SU-DHL-6 (cell line): Measurements from ENCODE around the gene FHOD1.

Experiments
- EZH2phosphoT487 ChIP-seq: fragments of 200-600 bp; sonication (generic), shearing (Covaris generic); conservative IDR thresholded peaks from 2 replicates; pipeline ENCODE4 v1.6.1; 2018; ENCODE audit warnings: mild to moderate bottlenecking, antibody characterized with exemption, low read length, moderate library complexity, mixed read lengths
- TF ChIP-seq, protein P1 (sequence below): fragments of 200-600 bp; sonication (generic); IDR thresholded peaks from one replicate; pipeline ENCODE4 v1.5.1; 2017; ENCODE audit warnings: antibody characterized with exemption, mild to moderate bottlenecking, low read length, moderate library complexity; ENCODE audit not compliant: insufficient read depth, poor library complexity, severe bottlenecking

DNA sequence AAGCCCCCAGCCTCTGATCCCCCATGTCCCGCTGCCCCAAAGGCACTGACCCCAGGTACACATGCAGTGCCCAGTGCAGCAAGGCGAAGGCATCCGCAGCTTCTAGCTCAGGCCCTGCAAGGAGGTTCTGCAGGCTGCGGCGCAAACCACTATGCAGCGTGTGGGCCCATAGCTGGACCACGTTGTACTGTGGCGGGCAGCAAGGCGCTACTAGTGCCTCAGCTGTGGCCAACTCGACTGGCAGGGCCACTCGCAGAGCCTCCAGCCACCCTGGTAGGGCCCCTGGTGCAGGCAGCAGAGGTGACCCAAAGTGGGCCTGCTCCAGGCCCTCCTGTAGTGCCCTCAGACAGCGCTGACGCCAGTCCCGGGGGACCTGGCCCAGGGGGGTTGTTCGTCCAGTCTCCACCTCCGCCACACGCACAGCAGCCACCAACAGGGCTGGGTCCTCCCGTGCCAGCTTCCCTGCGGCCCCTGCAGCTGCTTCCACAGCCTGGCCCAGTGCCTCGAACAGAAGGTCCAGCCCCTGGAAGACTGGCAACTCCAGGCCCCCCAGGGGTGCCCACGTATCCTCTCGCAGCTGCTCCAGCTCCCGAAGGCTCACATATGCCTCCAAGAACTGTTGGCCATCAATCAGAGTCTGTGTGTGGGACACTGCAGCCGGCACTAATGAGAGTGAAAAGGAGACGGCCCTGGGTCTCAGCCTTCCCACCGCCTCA is 59.9 kb downstream of the FHOD1 start:
- TF ChIP-seq, protein P1, sequence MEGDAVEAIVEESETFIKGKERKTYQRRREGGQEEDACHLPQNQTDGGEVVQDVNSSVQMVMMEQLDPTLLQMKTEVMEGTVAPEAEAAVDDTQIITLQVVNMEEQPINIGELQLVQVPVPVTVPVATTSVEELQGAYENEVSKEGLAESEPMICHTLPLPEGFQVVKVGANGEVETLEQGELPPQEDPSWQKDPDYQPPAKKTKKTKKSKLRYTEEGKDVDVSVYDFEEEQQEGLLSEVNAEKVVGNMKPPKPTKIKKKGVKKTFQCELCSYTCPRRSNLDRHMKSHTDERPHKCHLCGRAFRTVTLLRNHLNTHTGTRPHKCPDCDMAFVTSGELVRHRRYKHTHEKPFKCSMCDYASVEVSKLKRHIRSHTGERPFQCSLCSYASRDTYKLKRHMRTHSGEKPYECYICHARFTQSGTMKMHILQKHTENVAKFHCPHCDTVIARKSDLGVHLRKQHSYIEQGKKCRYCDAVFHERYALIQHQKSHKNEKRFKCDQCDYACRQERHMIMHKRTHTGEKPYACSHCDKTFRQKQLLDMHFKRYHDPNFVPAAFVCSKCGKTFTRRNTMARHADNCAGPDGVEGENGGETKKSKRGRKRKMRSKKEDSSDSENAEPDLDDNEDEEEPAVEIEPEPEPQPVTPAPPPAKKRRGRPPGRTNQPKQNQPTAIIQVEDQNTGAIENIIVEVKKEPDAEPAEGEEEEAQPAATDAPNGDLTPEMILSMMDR, result no peak
- no peak for TF ChIP-seq EZH2phosphoT487
